Astrocyte (in vitro differentiated cells and primary cell): ENCODE results near the gene TMEM87A. TPM values are rescaled to one million over a fixed set of nuclear protein-coding genes. Genes with fewer than 3 reads are reported as not detected.

Experiments used
- DNase-seq: peaks from one replicate; pipeline ENCODE4 v3.0.0-alpha.2; 2010; ENCODE audit warnings: low read depth
- FAIRE-seq: peaks from 2 replicates; lab custom pipeline; 2011; peaks lifted over from hg19 to GRCh38; lab: Jason Lieb, UNC
- H2AFZ ChIP-seq: 2 replicates; pipeline ENCODE4 v1.6.0; 2012; ENCODE audit warnings: low read depth, low read length, inconsistent platforms
- H3K27ac ChIP-seq: 2 replicates; pipeline ENCODE4 v1.5.1; 2011; ENCODE audit warnings: low read depth, low read length, inconsistent platforms
- H3K27me3 ChIP-seq: 2 replicates; pipeline ENCODE4 v1.6.0; 2011; ENCODE audit warnings: low read length, inconsistent platforms; ENCODE audit not compliant: insufficient read depth
- H3K36me3 ChIP-seq: 2 replicates; pipeline ENCODE4 v1.5.1; 2011; ENCODE audit warnings: low read length, inconsistent platforms; ENCODE audit not compliant: insufficient read depth
- H3K4me1 ChIP-seq: 2 replicates; pipeline ENCODE4 v1.5.1; 2011; ENCODE audit warnings: low read length, inconsistent platforms; ENCODE audit not compliant: insufficient read depth
- H3K4me2 ChIP-seq: 2 replicates; pipeline ENCODE4 v1.6.0; 2012; ENCODE audit warnings: low read length, inconsistent platforms
- H3K4me3 ChIP-seq: 2 replicates; pipeline ENCODE4 v1.5.1; 2011; ENCODE audit warnings: low read depth, mild to moderate bottlenecking, low read length, inconsistent platforms; ENCODE audit not compliant: insufficient read depth
- H3K79me2 ChIP-seq: 2 replicates; pipeline ENCODE4 v1.6.0; 2012; ENCODE audit warnings: mild to moderate bottlenecking, low read length, inconsistent platforms; ENCODE audit not compliant: insufficient read depth
- H3K9ac ChIP-seq: 2 replicates; pipeline ENCODE4 v1.6.0; 2012; ENCODE audit warnings: mild to moderate bottlenecking, low read length, inconsistent platforms
- H3K9me3 ChIP-seq: 2 replicates; pipeline ENCODE4 v1.5.1; 2012; ENCODE audit warnings: low read depth, mild to moderate bottlenecking, low read length, inconsistent platforms; ENCODE audit not compliant: insufficient read depth
- H4K20me1 ChIP-seq: 2 replicates; pipeline ENCODE4 v1.6.0; 2012; ENCODE audit warnings: low read length, inconsistent platforms; ENCODE audit not compliant: insufficient read depth
- H3K27ac Mint-ChIP-seq: one replicate; pipeline ENCODE4 v1.8.0; 2021; ENCODE audit warnings: mild to moderate bottlenecking, mixed read lengths; ENCODE audit not compliant: unreplicated experiment
- H3K27me3 Mint-ChIP-seq: one replicate; pipeline ENCODE4 v1.8.0; 2021; ENCODE audit warnings: low read depth, mixed read lengths; ENCODE audit not compliant: unreplicated experiment
- H3K36me3 Mint-ChIP-seq: one replicate; pipeline ENCODE4 v1.8.0; 2021; ENCODE audit warnings: low read depth, mixed read lengths; ENCODE audit not compliant: unreplicated experiment
- H3K4me1 Mint-ChIP-seq: one replicate; pipeline ENCODE4 v1.8.0; 2021; ENCODE audit warnings: low read depth, mixed read lengths; ENCODE audit not compliant: unreplicated experiment
- H3K4me3 Mint-ChIP-seq: one replicate; pipeline ENCODE4 v1.8.0; 2021; ENCODE audit warnings: mild to moderate bottlenecking, moderate library complexity, mixed read lengths; ENCODE audit not compliant: unreplicated experiment
- H3K9me3 Mint-ChIP-seq: one replicate; pipeline ENCODE4 v1.8.0; 2021; ENCODE audit warnings: mild to moderate bottlenecking, mixed read lengths; ENCODE audit not compliant: unreplicated experiment
- CTCF ChIP-seq: IDR thresholded peaks from 2 replicates; pipeline ENCODE4 v1.5.1; 2011; ENCODE audit warnings: low read depth, mild to moderate bottlenecking, inconsistent platforms, low read length, moderate library complexity; ENCODE audit not compliant: insufficient read depth
- EZH2 ChIP-seq: IDR thresholded peaks from 2 replicates; pipeline ENCODE4 v1.6.1; 2012; ENCODE audit warnings: mild to moderate bottlenecking, low read length, inconsistent platforms; ENCODE audit not compliant: insufficient read depth
- total RNA-seq: library from RNA; stranded (reverse); gene quantifications from 2 replicates; pipeline ENCODE4 v1.2.1, GENCODE V29; 2021

The TMEM87A gene
- total RNA-seq, 1 donor from 2014 or later = 40.9 TPM

- TF ChIP-seq EZH2 (no peak), CTCF (no peak)
- Mint-ChIP-seq H3K27me3 (no peaks in the 10 kb centered on the region), H3K4me1 (no peaks in the 10 kb centered on the region), H3K9me3 (no peaks in the 10 kb centered on the region), H3K27ac (no peak overlapping the region), H3K36me3 (peaks cover 28% of the 10 kb centered on the region), H3K4me3 (no peak overlapping the region)
- no peaks in the 10 kb centered on the region for H3K4me1 ChIP-seq
- no peaks in the 10 kb centered on the region for H3K27me3 ChIP-seq
- H3K4me3 ChIP-seq = no peak overlapping the region
- H3K4me2 ChIP-seq = no peak overlapping the region
- H3K36me3 ChIP-seq = peaks cover 57% of the 10 kb centered on the region
- DNase-seq (no peak), FAIRE-seq (no peak)
- no peak overlapping the region for H3K27ac ChIP-seq
- H4K20me1 ChIP-seq = no peaks in the 10 kb centered on the region
- no peak overlapping the region for H2AFZ ChIP-seq
- no peaks in the 10 kb centered on the region for H3K9me3 ChIP-seq
- no peak overlapping the region for H3K9ac ChIP-seq
- no peaks in the 10 kb centered on the region for H3K79me2 ChIP-seq
Observed at GRCh38 chr15:42171795-42172194, 101.4 kb downstream of the TMEM87A start.

GRCh38 chr15:42171122-42171521 lies 102.1 kb downstream of the TMEM87A start:
- no peaks in the 10 kb centered on the region for H3K9me3 ChIP-seq
- H3K4me1 ChIP-seq = no peaks in the 10 kb centered on the region
- H3K27ac ChIP-seq = no peak overlapping the region
- no peaks in the 10 kb centered on the region for H3K9me3 Mint-ChIP-seq
- peaks cover 34% of the 10 kb centered on the region for H3K36me3 Mint-ChIP-seq
- no peak overlapping the region for H2AFZ ChIP-seq
- no peak overlapping the region for H3K4me3 Mint-ChIP-seq
- no peak for DNase-seq
- FAIRE-seq = no peak
- no peak overlapping the region for H3K4me2 ChIP-seq
- H3K9ac ChIP-seq = no peak overlapping the region
- no peaks in the 10 kb centered on the region for H3K79me2 ChIP-seq
- H3K27me3 Mint-ChIP-seq = no peaks in the 10 kb centered on the region
- H4K20me1 ChIP-seq = no peaks in the 10 kb centered on the region
- H3K4me1 Mint-ChIP-seq = no peaks in the 10 kb centered on the region
- no peak overlapping the region for H3K27ac Mint-ChIP-seq
- no peak for TF ChIP-seq CTCF
- no peak for TF ChIP-seq EZH2
- H3K4me3 ChIP-seq = no peak overlapping the region
- H3K27me3 ChIP-seq = no peaks in the 10 kb centered on the region
- peaks cover 60% of the 10 kb centered on the region for H3K36me3 ChIP-seq

- Histone ChIP-seq H3K36me3 (peaks cover 77% of the 10 kb centered on the region), H2AFZ (no peak overlapping the region)
- peaks cover 46% of the 10 kb centered on the region for H3K36me3 Mint-ChIP-seq
Observed at GRCh38 chr15:42166225-42166940, 106.8 kb downstream of the TMEM87A start.

More at GRCh38 chr15:42166225-42166940, 106.8 kb downstream of the TMEM87A start:
- TF ChIP-seq EZH2 = no peak
- TF ChIP-seq CTCF = no peak
- no peak overlapping the region for H3K4me2 ChIP-seq
- H3K4me1 Mint-ChIP-seq = no peaks in the 10 kb centered on the region
- no peak overlapping the region for H3K4me3 ChIP-seq
- H3K79me2 ChIP-seq = no peaks in the 10 kb centered on the region
- no peaks in the 10 kb centered on the region for H3K9me3 ChIP-seq
- no peaks in the 10 kb centered on the region for H4K20me1 ChIP-seq
- H3K4me1 ChIP-seq = no peaks in the 10 kb centered on the region
- H3K9ac ChIP-seq = no peak overlapping the region
- H3K27ac ChIP-seq = no peak overlapping the region
- FAIRE-seq (no peak), DNase-seq (no peak)
- no peaks in the 10 kb centered on the region for H3K27me3 Mint-ChIP-seq
- H3K4me3 Mint-ChIP-seq = no peak overlapping the region
- H3K27ac Mint-ChIP-seq = no peak overlapping the region
- H3K27me3 ChIP-seq = no peaks in the 10 kb centered on the region
- H3K9me3 Mint-ChIP-seq = no peaks in the 10 kb centered on the region
